Left lobe of liver (tissue), 2 donors: Measurements from ENCODE around the gene NR5A1. TPM values are rescaled to one million over a fixed set of nuclear protein-coding genes. Genes with fewer than 3 reads are reported as not detected.

ENCODE experiments used
- ATAC-seq: fragments of 200-7000 bp; cut with Tn5 transposase; one replicate; pipeline ENCODE4 v1.9.1; 2020; ENCODE audit warnings: mild to moderate bottlenecking, moderate library complexity
- DNase-seq: peaks from one replicate; pipeline ENCODE4 v3.0.0-alpha.2; 2020; ENCODE audit warnings: low spot score
- total RNA-seq: library from RNA; stranded (reverse); gene quantifications from one replicate; pipeline ENCODE4 v1.2.1, GENCODE V29; 2021
- donor health status: DM: no; HTN: no; CAD: no; lungs with moderate emphysema.
- donor health status: DM: no; HTN: yes; CAD: no.

The NR5A1 gene
- total RNA-seq, 1 donor from 2014 or later: 0.40 TPM

GRCh38 chr9:124485201-124485600 is 22.0 kb downstream of the NR5A1 start:
- no peak for DNase-seq
- ATAC-seq: no peak

- DNase-seq: no peak
- no peak for ATAC-seq
Observed at GRCh38 chr9:124483481-124483880, 23.7 kb downstream of the NR5A1 start.

- DNase-seq (no peak), ATAC-seq (no peak)
Observed at GRCh38 chr9:124482431-124483031, 24.7 kb downstream of the NR5A1 start.

- peak; percentile 30 for ATAC-seq
Observed at GRCh38 chr9:124481115-124481514, 26.1 kb downstream of the NR5A1 start.

GRCh38 chr9:124480621-124480981 is 26.6 kb downstream of the NR5A1 start:
- DNase-seq: no peak
- peak; percentile 41 for ATAC-seq

More at GRCh38 chr9:124481115-124481514, 26.1 kb downstream of the NR5A1 start:
- no peak for DNase-seq

GRCh38 chr9:124479947-124480620 is 27.1 kb downstream of the NR5A1 start:
- DNase-seq: no peak
- peak; percentile 16 for ATAC-seq

GRCh38 chr9:124479371-124479770 is 27.8 kb downstream of the NR5A1 start:
- no peak for DNase-seq
- ATAC-seq: no peak

- ATAC-seq (no peak), DNase-seq (no peak)
Observed at GRCh38 chr9:124478354-124478753, 28.8 kb downstream of the NR5A1 start.

- ATAC-seq (no peak), DNase-seq (no peak)
Observed at GRCh38 chr9:124477648-124478285, 29.4 kb downstream of the NR5A1 start.

- ATAC-seq (no peak), DNase-seq (no peak)
Observed at GRCh38 chr9:124477211-124477647, 30.0 kb downstream of the NR5A1 start.

- ATAC-seq: no peak
- no peak for DNase-seq
Observed at GRCh38 chr9:124475868-124476690, 31.1 kb downstream of the NR5A1 start.

- no peak for DNase-seq
- no peak for ATAC-seq
Observed at GRCh38 chr9:124475158-124475867, 31.9 kb downstream of the NR5A1 start.

- DNase-seq: no peak
- ATAC-seq: no peak
Observed at GRCh38 chr9:124474151-124474550, 33.0 kb downstream of the NR5A1 start.

GRCh38 chr9:124473310-124473709 is 33.9 kb downstream of the NR5A1 start:
- ATAC-seq: no peak
- DNase-seq: no peak

- ATAC-seq: no peak
- DNase-seq: no peak
Observed at GRCh38 chr9:124472770-124473169, 34.4 kb downstream of the NR5A1 start.

- DNase-seq: no peak
- ATAC-seq: no peak
Observed at GRCh38 chr9:124471761-124472160, 35.4 kb downstream of the NR5A1 start.

- no peak for ATAC-seq
- no peak for DNase-seq
Observed at GRCh38 chr9:124470726-124471125, 36.5 kb downstream of the NR5A1 start.

GRCh38 chr9:124470306-124470705 is 36.9 kb downstream of the NR5A1 start:
- no peak for ATAC-seq
- no peak for DNase-seq

GRCh38 chr9:124469011-124469832 is 38.0 kb downstream of the NR5A1 start:
- DNase-seq (no peak), ATAC-seq (no peak)
